OCI-LY3 (cell line): Measurements from ENCODE around the gene ATRX.
"Not testable (repeated sequence)": the region's sequence is repeated elsewhere in the genome, so short reads cannot be mapped to it uniquely, and the experiment has no call there.

Experiments
- H2AFZ ChIP-seq: fragments of 200-600, 300-600 bp; shearing (Covaris generic); 2 replicates; pipeline ENCODE4 v1.6.0; 2014; ENCODE audit warnings: antibody characterized with exemption, low read depth, low read length
- H3K27ac ChIP-seq: fragments of 200-600, 300-600 bp; sonication (generic); 2 replicates; pipeline ENCODE4 v1.5.1; 2014; ENCODE audit warnings: mild to moderate bottlenecking, low read length, moderate library complexity, mixed read lengths
- H3K27me3 ChIP-seq: fragments of 200-600, 300-600 bp; sonication (generic); 2 replicates; pipeline ENCODE4 v1.6.1; 2014; ENCODE audit warnings: low read depth, low read length, mixed read lengths
- H3K36me3 ChIP-seq: fragments of 200-600, 300-600 bp; sonication (generic); replicated peaks from 2 replicates; pipeline ENCODE3; 2014; ENCODE audit warnings: low read depth, low read length, mixed read lengths
- H3K4me1 ChIP-seq: fragments of 300-600, 200-600 bp; sonication (generic); 2 replicates; pipeline ENCODE4 v1.6.1; 2014; ENCODE audit warnings: low read length, mixed read lengths
- H3K4me2 ChIP-seq: fragments of 200-600, 300-600 bp; sonication (generic); 2 replicates; pipeline ENCODE4 v1.6.1; 2014; ENCODE audit warnings: low read length, mixed read lengths
- H3K4me3 ChIP-seq: fragments of 300-600, 200-600 bp; sonication (generic); 2 replicates; pipeline ENCODE4 v1.5.1; 2014; ENCODE audit warnings: antibody characterized with exemption, mild to moderate bottlenecking, low read length, moderate library complexity
- H3K79me2 ChIP-seq: fragments of 300-600, 200-600 bp; shearing (Covaris generic); 2 replicates; pipeline ENCODE4 v1.6.1; 2014; ENCODE audit warnings: mild to moderate bottlenecking, low read length, mixed read lengths
- H3K9ac ChIP-seq: fragments of 300-600, 200-600 bp; shearing (Covaris generic); 2 replicates; pipeline ENCODE4 v1.6.0; 2014; ENCODE audit warnings: mild to moderate bottlenecking, low read length, moderate library complexity
- H3K9me3 ChIP-seq: fragments of 200-600, 300-600 bp; shearing (Covaris generic); 2 replicates; pipeline ENCODE4 v1.6.1; 2014; ENCODE audit warnings: low read length, mixed read lengths; ENCODE audit not compliant: insufficient read depth
- H4K20me1 ChIP-seq: fragments of 200-600, 300-600 bp; sonication (generic); 2 replicates; pipeline ENCODE4 v1.6.1; 2016; ENCODE audit warnings: low read length, mixed read lengths; ENCODE audit not compliant: insufficient read depth
- EZH2phosphoT487 ChIP-seq: fragments of 200-600 bp; shearing (Covaris generic); IDR thresholded peaks from 2 replicates; pipeline ENCODE4 v1.6.1; 2018; ENCODE audit warnings: antibody characterized with exemption, mixed run types, low read depth
- TF ChIP-seq, protein P1 (sequence below): fragments of 200-600, 300-600 bp; sonication (generic); IDR thresholded peaks from 2 replicates; pipeline ENCODE4 v1.5.1; 2014; ENCODE audit warnings: antibody characterized with exemption, low read length, low read depth

Gene ATRX, protein sequence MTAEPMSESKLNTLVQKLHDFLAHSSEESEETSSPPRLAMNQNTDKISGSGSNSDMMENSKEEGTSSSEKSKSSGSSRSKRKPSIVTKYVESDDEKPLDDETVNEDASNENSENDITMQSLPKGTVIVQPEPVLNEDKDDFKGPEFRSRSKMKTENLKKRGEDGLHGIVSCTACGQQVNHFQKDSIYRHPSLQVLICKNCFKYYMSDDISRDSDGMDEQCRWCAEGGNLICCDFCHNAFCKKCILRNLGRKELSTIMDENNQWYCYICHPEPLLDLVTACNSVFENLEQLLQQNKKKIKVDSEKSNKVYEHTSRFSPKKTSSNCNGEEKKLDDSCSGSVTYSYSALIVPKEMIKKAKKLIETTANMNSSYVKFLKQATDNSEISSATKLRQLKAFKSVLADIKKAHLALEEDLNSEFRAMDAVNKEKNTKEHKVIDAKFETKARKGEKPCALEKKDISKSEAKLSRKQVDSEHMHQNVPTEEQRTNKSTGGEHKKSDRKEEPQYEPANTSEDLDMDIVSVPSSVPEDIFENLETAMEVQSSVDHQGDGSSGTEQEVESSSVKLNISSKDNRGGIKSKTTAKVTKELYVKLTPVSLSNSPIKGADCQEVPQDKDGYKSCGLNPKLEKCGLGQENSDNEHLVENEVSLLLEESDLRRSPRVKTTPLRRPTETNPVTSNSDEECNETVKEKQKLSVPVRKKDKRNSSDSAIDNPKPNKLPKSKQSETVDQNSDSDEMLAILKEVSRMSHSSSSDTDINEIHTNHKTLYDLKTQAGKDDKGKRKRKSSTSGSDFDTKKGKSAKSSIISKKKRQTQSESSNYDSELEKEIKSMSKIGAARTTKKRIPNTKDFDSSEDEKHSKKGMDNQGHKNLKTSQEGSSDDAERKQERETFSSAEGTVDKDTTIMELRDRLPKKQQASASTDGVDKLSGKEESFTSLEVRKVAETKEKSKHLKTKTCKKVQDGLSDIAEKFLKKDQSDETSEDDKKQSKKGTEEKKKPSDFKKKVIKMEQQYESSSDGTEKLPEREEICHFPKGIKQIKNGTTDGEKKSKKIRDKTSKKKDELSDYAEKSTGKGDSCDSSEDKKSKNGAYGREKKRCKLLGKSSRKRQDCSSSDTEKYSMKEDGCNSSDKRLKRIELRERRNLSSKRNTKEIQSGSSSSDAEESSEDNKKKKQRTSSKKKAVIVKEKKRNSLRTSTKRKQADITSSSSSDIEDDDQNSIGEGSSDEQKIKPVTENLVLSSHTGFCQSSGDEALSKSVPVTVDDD (N-terminal part only)

DNA sequence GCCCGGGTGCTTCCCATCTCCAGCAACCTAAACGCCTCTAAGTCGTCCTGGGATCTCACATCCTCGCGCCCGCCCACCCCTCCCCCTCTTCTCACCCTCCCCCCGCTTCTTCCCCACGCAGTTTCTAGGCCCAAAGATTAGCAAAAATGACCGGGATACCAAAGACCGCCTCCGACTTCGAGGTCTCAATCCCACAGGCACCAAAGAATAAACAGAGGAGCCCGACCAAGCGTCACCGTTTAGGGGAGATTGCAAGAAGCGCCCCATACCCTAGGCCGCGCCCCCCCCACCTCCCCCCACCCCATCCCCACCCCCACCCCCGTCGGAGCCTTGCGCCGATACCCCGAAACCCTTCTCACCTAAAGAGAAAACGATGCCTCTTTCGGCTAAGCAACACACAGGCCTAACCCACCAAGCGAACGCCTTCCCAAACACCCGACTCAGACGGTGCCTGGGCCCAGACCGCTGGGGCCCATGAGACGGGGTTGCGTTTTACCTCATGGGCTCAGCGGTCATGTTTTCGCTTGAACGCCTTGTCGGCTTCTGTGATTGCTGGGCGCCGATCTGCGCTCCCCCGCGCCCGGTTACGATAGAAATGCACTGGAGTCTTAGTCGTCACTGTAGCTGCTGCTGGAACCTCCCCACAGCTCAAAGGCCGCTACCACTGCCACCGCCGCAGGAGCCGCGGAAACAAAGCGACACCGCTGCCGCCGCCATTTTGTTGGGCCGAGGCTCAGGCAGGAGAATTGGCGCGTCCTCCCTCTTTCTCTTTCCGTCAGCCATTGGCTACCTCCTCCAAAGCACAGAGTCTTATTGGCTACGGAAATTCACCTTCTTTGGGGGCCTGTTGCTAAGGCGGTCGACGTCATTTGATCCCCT is at the start of gene ATRX:
ATRX (minus strand) TSS at position 731 of the 879 bp plus-strand sequence; CDS start at position 516, 215 bp downstream.
- peak within 1 kb of the TSS; percentile 98 for H3K4me3 ChIP-seq
- no peak for TF ChIP-seq EZH2phosphoT487
- TF ChIP-seq, protein P1, sequence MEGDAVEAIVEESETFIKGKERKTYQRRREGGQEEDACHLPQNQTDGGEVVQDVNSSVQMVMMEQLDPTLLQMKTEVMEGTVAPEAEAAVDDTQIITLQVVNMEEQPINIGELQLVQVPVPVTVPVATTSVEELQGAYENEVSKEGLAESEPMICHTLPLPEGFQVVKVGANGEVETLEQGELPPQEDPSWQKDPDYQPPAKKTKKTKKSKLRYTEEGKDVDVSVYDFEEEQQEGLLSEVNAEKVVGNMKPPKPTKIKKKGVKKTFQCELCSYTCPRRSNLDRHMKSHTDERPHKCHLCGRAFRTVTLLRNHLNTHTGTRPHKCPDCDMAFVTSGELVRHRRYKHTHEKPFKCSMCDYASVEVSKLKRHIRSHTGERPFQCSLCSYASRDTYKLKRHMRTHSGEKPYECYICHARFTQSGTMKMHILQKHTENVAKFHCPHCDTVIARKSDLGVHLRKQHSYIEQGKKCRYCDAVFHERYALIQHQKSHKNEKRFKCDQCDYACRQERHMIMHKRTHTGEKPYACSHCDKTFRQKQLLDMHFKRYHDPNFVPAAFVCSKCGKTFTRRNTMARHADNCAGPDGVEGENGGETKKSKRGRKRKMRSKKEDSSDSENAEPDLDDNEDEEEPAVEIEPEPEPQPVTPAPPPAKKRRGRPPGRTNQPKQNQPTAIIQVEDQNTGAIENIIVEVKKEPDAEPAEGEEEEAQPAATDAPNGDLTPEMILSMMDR, result no peak
- peaks cover 7% of the 10 kb centered on the region for H3K36me3 ChIP-seq
- H3K27me3 ChIP-seq, result no peaks in the 10 kb centered on the region
- H3K27ac ChIP-seq, result peak within 1 kb of the TSS; percentile 88
- H3K9ac ChIP-seq, result peak within 1 kb of the TSS; percentile 99
- H4K20me1 ChIP-seq, result peaks cover 43% of the 10 kb centered on the region
- peak within 1 kb of the TSS; percentile 99 for H3K4me2 ChIP-seq
- no peaks in the 10 kb centered on the region for H3K9me3 ChIP-seq
- H3K79me2 ChIP-seq, result peaks cover 59% of the 10 kb centered on the region
- peaks cover 23% of the 10 kb centered on the region for H3K4me1 ChIP-seq
- peak within 1 kb of the TSS; percentile 97 for H2AFZ ChIP-seq

DNA sequence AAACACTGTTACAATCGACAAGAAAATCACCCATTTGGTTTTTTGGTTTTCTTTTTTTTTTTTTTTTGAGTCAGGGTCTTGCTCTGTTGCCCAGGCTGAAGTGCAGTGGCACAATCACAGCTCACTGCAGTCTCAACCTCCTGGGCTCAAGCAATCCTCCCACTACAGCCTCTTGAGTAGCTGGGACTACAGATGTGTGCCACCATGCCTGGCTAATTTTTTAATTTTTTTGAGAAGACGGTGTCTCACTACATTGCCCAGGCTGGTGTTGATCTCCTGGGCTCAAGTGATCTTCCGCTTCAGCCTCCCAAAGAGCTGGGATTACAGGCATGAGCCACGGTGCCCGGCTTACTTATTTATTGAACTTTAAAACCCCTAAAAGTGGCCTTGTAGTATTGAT is 45.5 kb upstream of the ATRX start:
- not testable (repeated sequence) for H4K20me1 ChIP-seq, H3K27me3 ChIP-seq, H3K4me3 ChIP-seq, H3K36me3 ChIP-seq, H3K27ac ChIP-seq, H2AFZ ChIP-seq, H3K4me2 ChIP-seq, H3K9ac ChIP-seq, H3K4me1 ChIP-seq, H3K79me2 ChIP-seq, H3K9me3 ChIP-seq

DNA sequence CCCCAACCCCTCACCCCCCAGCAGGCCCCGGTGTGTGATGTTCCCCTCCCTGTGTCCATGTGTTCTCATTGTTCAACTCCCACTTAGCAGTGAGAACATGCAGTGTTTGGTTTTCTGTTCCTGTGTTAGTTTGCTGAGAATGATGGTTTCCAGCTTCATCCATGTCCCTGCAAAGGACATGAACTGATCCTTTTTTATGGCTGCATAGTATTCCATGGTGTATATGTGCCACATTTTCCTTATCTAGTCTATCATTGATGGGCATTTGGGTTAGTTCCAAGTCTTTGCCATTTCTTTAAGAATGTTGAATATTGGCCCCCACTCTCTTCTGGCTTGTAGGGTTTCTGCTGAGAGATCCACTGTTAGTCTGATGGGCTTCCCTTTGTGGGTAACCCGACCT is 36.0 kb upstream of the ATRX start:
- H3K9me3 ChIP-seq, H3K36me3 ChIP-seq, H3K4me2 ChIP-seq, H3K27ac ChIP-seq, H3K4me3 ChIP-seq, H2AFZ ChIP-seq, H3K9ac ChIP-seq, H3K27me3 ChIP-seq, H4K20me1 ChIP-seq, H3K79me2 ChIP-seq, H3K4me1 ChIP-seq: not testable (repeated sequence)

DNA sequence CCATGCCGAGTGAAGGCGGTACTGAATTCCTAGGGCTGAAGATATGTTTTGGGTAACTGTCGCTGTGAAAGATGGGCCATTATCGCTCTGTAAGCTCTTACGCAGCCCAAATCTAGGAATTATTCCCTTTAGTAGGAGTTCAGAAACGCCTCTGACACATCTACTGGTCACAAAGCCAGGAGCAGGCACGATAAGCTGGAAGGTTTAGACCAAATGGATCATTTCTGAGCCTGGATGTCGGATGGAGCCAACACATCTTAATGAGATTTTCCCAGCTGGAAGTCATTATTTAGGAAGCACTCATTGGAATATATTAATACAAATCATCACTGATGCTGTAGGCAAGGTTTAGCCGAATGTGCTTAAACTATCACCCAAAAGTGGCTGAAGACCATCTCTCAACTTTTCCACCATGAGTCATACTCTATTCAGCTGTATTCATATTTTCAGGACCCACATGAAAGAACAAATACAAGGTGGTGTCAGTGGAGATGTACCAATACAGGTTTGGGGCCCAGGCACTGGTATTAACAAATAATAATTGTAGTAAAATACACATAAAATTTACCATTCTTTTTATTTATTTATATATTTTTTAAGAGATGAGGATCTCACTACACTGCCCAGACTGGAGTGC is 34.2 kb upstream of the ATRX start:
- peaks cover 5% of the 10 kb centered on the region for H3K36me3 ChIP-seq
- no peak overlapping the region for H2AFZ ChIP-seq
- no peaks in the 10 kb centered on the region for H3K4me1 ChIP-seq
- H3K79me2 ChIP-seq, result no peaks in the 10 kb centered on the region
- no peak overlapping the region for H3K27ac ChIP-seq
- H4K20me1 ChIP-seq, result no peaks in the 10 kb centered on the region
- H3K4me2 ChIP-seq, result no peak overlapping the region
- no peak for TF ChIP-seq EZH2phosphoT487
- TF ChIP-seq, protein P1, result no peak
- H3K27me3 ChIP-seq, result no peaks in the 10 kb centered on the region
- no peaks in the 10 kb centered on the region for H3K9me3 ChIP-seq
- H3K9ac ChIP-seq, result no peak overlapping the region
- H3K4me3 ChIP-seq, result no peak overlapping the region
